Urinary bladder (tissue), 4 donors: ENCODE measurements around the gene RRAGC. TPM values are rescaled to one million over a fixed set of nuclear protein-coding genes. Genes with fewer than 3 reads are reported as not detected.
"Not testable (repeated sequence)": the region's sequence is repeated elsewhere in the genome, so short reads cannot be mapped to it uniquely, and the experiment has no call there.

ENCODE experiments used
- DNase-seq: peaks from one replicate; pipeline ENCODE4 v3.0.0-alpha.2; 2015; ENCODE audit errors: extremely low spot score
- H3K27ac ChIP-seq: one replicate; pipeline ENCODE4 v1.5.1; 2013; ENCODE audit warnings: low read depth, mild to moderate bottlenecking, moderate library complexity
- H3K36me3 ChIP-seq: one replicate; pipeline ENCODE4 v1.6.1; 2013; ENCODE audit warnings: mild to moderate bottlenecking, moderate library complexity; ENCODE audit not compliant: insufficient read depth
- H3K4me1 ChIP-seq: one replicate; pipeline ENCODE4 v1.6.1; 2013; ENCODE audit warnings: mild to moderate bottlenecking, moderate library complexity; ENCODE audit not compliant: insufficient read depth
- H3K4me3 ChIP-seq: one replicate; pipeline ENCODE4 v1.5.1; 2013; ENCODE audit warnings: low read depth, low read length
- WGBS: extraction: QIAGEN DNeasy Blood & Tissue Kit; methylation state at CpG from one replicate; pipeline ENCODE4 v1.1.7; 2013; 5-methylcytosine and 5-hydroxymethylcytosine counted together
- polyA plus RNA-seq: library from polyadenylated mRNA; stranded (reverse); fragments of 200-250 nt; gene quantifications from one replicate; pipeline ENCODE4 v1.2.3, GENCODE V29; 2013
- total RNA-seq: library from RNA; depleted of rRNA; stranded (reverse); fragments of >200 nt; gene quantifications from one replicate; pipeline ENCODE4 v1.2.3, GENCODE V29; 2014
- donor health status: healthy with polysubstance abuse.
- donor health status: healthy.

The RRAGC gene
- total and polyA plus RNA-seq, 2 donors: 25.3 to 29.2 TPM

DNA sequence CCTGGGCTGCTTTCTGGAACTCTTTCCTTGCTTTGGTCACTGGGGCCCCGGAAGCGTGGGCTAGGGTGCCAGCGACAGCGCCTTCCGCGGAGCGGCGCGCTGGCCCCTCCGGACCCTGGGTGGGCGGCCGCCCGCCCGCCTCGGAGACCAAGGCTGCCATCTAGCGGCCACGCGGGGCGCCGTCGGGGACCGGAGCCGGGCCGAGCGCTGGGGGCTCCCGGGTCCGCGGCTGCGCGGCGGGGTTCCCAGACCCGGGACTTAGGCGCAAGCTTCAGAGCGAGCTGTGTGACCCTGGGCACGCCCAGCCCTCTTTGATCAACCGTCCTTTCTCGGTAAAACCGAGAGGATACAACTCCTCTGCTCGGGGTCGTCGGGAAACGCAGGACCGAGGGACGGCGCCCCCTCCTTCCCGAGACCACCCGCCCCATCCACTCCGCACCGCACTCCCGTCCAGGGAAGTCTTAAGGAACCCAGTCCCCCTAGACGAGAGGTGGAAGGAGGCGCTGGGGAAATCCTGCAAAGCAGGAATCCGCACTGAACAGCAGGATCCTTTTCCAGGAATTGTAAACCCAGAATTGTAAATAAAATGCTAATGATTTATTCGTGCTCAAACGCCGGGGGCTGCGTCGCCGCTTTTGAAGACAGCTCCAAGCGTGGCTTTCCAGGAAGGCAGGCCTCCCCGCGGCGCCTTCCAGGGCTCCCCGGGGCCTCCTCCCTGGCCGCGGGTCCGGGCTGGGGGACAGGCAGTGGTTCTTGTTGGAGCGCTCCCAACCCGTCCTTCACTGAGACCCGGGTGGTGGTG, 41.2 kb downstream of the RRAGC start:
- H3K36me3 ChIP-seq: no peaks in the 10 kb centered on the region
- H3K4me3 ChIP-seq: peak overlapping the region; percentile 21
- no peak for DNase-seq
- peaks cover 2% of the 10 kb centered on the region for H3K4me1 ChIP-seq
- WGBS: under 1% methylated on average over 70 of the region's 70 CpGs
- H3K27ac ChIP-seq: no peak overlapping the region

DNA sequence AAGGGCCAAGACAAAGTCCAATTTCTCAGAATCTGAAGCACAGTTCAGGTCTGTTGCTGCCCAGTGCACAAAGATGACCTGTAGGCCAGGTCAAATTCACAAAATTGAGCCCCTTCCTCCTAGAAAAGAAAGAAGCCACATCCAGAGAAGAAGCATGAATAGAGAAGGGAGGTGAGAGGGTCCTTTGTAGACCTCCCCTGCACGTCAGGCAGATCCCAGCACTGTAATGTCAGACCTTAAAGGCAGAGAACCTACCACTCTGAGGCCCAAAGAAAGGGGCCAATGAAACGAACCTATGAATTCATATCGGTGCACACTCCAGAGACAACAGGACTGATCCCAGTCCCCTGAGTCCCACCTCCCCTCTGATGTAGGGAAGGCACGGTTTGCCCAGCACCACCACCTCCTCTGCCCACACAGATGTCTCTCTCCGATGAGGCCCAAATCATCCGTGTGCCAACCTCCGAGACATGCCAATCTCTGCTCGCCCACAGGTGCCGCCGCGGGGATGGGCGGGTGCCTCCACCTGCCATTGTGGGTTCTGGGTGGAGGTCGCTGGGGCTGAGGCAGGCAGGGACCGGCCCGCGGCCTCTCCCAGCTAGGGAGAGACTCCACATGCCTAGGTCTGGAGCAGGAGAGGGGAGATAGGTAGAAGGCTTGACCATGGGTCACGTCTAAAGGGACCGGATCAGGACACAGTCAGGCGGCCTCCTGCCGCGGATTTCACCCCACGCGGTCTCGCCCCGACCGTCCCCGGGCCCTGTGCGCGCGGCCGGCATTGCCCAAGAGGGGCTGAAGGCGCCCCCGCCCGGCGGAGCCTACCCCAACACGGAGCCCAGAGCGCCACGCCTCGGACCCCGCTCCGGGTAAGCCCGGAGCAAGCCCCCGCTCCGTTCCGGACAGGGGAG, 42.1 kb downstream of the RRAGC start:
- H3K4me1 ChIP-seq: peaks cover 2% of the 10 kb centered on the region
- WGBS: 34% methylated on average over 45 of the region's 45 CpGs
- peak overlapping the region; percentile 21 for H3K4me3 ChIP-seq
- no peak for DNase-seq
- no peaks in the 10 kb centered on the region for H3K36me3 ChIP-seq
- H3K27ac ChIP-seq: no peak overlapping the region

DNA sequence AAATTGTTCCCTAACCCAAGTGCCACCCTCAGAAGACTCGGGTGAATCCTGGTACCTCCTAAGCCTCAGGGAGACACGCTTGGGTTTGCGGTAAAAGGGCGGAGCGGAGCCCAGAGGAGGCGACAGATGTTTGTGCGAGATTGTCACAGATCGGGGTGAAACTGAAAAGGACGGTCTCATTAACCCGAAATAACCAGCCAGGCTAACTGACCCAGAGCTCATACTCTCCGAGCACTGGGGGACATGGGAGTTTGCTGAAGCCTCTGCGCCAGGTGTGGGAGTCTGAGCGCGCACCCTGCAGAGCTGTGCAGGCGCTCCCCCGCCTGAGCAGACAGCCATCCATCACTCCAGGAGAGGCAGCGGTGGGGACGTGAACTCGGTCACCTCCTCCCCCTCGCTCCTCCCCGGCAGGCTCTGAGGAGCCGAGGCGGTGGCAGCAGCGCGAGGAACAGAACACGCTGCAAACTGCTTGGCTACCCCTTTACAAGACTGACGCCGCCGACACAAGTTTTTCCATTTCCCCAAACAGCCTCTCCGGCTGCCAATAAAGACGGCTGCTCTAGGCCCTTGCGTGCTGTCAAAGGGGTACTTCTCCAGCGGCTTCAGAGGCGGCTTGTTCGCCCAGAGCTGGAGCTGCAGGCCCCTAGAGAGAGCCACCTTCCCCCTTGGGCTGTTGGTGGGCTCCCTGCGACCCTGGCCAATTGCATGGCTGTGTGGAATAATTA, 43.5 kb downstream of the RRAGC start:
- Histone ChIP-seq H3K4me1 (peaks cover 2% of the 10 kb centered on the region), H3K4me3 (no peak overlapping the region), H3K27ac (no peak overlapping the region), H3K36me3 (no peaks in the 10 kb centered on the region)
- 13% methylated on average over 36 of the region's 36 CpGs for WGBS
- no peak for DNase-seq

DNA sequence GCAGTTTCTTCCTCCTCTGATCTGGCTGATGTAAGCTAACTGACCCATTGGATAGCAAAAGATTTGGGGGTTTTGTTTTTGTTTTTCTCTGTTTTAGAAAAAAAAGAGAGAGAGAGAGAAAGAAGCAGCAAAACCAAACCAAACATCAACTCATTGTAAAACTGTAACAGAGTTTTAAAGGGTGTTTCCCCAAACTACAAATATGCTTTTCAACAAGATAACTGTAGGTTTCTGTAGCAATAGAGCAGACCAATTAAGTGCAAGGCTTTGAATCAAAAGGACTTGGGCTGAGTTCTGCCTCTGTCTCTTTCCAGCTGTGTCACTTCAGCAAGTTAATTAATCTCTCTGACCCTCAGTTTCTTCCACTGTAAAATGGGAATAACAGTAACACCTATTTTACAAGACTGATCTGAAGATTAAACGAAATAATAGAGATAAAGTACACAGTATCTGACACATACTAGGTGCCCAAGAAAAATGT, 44.5 kb downstream of the RRAGC start:
- H3K27ac ChIP-seq: no peak overlapping the region
- DNase-seq: no peak
- H3K36me3 ChIP-seq: no peaks in the 10 kb centered on the region
- peaks cover 2% of the 10 kb centered on the region for H3K4me1 ChIP-seq
- 45% methylated on average over 1 of the region's 1 CpG for WGBS
- H3K4me3 ChIP-seq: no peak overlapping the region

DNA sequence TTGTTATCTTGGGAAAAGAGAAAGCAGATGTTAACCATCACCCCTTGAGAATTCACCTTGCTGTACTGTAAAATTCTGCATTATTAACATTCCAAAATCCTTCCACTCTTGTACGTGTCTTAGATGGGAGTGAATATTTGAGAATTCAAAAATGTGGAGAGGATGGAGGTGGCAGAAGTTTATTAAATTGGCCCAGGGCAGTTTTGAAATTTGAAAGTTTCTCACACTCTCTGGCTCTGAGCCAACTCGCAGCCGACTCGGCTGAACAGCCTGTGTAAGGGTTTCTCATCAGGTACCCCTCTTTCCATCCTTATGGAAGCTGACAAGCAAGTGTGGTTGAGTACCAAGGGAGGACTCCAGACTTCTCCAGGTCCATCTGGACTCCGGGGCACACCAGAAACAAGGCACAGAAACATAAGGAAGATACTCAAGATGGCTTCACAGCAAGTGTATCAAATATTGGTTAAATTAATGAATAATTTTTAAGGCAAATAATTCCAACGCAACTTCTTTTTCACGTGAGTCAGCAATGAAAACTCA, 45.1 kb downstream of the RRAGC start:
- no peak for DNase-seq
- Histone ChIP-seq H3K4me1 (peaks cover 2% of the 10 kb centered on the region), H3K27ac (no peak overlapping the region), H3K4me3 (no peak overlapping the region), H3K36me3 (no peaks in the 10 kb centered on the region)
- WGBS: 52% methylated on average over 7 of the region's 7 CpGs

DNA sequence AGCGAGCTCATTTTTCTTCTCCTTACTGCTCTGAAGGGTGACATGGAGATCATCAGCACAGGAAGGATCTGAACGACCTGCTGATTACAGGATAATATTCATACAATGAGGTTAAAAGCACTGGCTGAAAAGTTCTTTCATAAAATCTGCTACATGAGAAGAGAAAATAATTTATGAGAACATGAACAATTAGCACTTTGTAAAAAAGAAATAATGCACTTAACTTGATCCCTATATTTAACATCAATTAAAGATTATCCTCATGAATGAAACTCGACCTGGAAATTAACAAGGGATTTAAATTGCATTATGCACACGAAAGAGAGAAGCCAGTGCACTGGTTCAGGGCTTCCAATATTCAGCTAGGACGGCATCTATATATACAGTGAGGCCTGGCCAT, 46.6 kb downstream of the RRAGC start:
- H3K4me1 ChIP-seq: no peaks in the 10 kb centered on the region
- WGBS: 39% methylated on average over 5 of the region's 5 CpGs
- no peak overlapping the region for H3K4me3 ChIP-seq
- no peaks in the 10 kb centered on the region for H3K36me3 ChIP-seq
- H3K27ac ChIP-seq: no peak overlapping the region
- no peak for DNase-seq

DNA sequence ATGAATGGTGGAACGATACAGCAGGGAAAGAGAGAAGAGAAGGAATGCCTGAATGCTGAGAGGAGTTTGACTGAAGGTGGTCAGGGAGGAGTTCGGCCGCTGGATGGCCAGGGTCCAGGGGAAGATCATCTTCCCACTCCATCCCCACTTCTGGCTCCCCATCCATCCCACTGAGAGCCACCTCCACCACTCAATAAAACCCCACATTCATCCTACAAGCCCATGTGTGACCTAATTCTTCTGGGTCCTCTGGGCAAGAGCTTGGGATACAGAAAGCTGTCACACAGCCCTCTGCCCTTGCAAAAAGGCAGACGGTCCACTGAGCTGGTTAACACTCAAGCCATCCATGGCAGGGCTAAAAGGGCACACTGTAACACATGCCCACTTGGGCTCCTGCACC, 48.1 kb downstream of the RRAGC start:
- DNase-seq, H3K4me3 ChIP-seq, H3K4me1 ChIP-seq, H3K36me3 ChIP-seq, H3K27ac ChIP-seq: not testable (repeated sequence)
- WGBS: 85% methylated on average over 4 of the region's 4 CpGs

DNA sequence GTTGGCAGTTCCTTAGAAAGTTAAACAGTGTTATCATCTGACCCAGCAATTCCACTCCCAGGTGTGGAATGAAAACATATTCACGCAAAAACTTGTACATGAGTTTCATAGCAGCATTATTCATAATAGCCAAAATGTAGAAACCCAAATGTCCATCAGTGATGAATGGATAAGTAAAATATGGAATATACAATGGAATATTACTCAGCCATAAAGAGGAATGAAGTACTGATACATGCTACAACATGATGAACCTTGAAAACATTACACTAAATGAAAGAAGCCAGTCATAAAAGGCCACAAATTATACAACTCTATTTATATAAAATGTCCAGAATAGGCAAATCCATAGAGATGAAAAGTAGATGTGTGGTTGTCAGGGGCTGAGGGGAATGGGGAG, 53.5 kb downstream of the RRAGC start:
- 92% methylated on average over 1 of the region's 1 CpG for WGBS
- H3K4me3 ChIP-seq: no peak overlapping the region
- H3K4me1 ChIP-seq: peaks cover 4% of the 10 kb centered on the region
- H3K27ac ChIP-seq: no peak overlapping the region
- H3K36me3 ChIP-seq: no peaks in the 10 kb centered on the region
- DNase-seq: no peak

DNA sequence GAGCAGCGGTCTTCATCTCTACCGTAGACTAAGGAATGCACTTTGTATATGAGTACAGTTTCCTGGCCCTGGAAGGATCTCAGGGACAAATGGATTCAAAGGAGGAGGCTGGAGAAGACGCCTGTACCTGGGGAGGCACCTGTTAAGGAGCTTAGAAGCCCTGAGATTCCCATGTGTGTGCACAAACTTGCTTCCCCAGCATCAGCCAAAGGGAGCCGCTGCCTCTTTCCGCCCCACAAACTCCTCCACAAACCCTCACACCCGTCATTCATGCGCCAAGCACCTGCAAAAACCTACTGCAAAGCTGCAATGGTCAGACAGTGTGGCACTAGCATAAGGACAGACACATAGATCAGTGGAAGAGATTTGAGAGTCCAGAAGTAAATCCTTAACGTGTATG, 54.5 kb downstream of the RRAGC start:
- Histone ChIP-seq H3K27ac (no peak overlapping the region), H3K36me3 (no peaks in the 10 kb centered on the region), H3K4me1 (peaks cover 4% of the 10 kb centered on the region), H3K4me3 (no peak overlapping the region)
- 55% methylated on average over 8 of the region's 8 CpGs for WGBS
- DNase-seq: no peak

DNA sequence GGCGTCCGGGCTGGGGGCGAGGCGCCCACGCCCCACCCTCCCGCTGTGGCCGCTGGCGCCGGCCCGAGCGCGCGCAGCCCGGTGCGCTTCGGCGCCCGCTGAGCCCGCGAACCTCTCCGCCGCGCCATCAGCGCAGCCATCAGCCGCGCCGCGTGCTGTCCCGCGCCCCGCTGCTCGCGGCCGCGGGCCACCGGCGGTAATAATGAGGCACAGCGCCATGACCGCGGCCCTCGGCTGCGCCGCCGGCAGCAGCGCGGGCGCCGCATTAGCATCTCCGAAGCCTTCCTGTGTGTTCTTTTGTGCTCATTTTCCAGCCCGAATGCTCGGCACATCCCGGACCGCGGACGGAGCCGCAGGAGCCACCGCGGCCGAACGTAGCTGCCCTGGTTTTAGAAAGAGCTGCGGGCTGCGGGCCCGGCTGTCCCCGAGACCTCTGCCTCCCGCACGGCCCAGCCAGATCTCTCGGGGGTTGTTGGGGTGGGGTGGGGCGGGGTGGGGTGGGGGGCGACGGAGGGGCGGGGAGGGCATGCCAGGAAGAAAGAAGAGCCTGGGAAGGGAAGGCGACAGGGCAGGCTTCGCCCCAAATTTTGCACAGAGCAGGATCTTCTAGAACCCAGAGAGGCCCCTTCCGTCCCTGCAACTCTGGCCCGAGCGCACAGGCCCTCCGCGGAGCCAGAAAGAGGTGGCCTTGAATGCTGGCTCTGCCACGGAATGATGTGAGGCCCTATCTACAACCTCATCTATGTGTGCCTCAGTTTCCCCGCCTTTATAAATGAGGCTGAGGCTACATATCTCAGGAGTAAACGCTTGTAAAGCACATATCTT, 55.3 kb downstream of the RRAGC start:
- Histone ChIP-seq H3K4me3 (peak overlapping the region; percentile 34), H3K4me1 (peaks cover 4% of the 10 kb centered on the region), H3K27ac (no peak overlapping the region), H3K36me3 (no peaks in the 10 kb centered on the region)
- no peak for DNase-seq
- WGBS: 2% methylated on average over 81 of the region's 81 CpGs

DNA sequence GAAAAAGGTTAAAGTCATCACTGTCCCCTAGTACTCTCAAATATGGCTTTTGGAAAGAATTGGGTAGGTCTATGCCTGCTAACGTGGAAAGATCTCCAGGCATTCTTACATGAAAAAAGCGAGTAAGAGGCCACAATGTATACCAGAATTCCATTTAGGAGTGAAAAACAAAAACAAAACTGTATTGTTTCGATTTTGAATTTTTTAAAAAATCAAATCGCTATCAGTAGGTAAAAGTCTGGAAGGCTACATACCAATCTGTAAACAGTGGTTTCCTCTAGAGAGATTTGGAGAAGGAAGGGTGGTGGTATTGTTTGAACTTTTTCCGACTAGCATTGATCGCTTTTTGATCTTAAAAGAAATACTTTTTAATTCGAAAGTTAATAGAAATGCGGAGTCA, 55.9 kb downstream of the RRAGC start:
- peak overlapping the region; percentile 34 for H3K4me3 ChIP-seq
- peaks cover 4% of the 10 kb centered on the region for H3K4me1 ChIP-seq
- H3K36me3 ChIP-seq: no peaks in the 10 kb centered on the region
- 9% methylated on average over 8 of the region's 8 CpGs for WGBS
- no peak for DNase-seq
- no peak overlapping the region for H3K27ac ChIP-seq

DNA sequence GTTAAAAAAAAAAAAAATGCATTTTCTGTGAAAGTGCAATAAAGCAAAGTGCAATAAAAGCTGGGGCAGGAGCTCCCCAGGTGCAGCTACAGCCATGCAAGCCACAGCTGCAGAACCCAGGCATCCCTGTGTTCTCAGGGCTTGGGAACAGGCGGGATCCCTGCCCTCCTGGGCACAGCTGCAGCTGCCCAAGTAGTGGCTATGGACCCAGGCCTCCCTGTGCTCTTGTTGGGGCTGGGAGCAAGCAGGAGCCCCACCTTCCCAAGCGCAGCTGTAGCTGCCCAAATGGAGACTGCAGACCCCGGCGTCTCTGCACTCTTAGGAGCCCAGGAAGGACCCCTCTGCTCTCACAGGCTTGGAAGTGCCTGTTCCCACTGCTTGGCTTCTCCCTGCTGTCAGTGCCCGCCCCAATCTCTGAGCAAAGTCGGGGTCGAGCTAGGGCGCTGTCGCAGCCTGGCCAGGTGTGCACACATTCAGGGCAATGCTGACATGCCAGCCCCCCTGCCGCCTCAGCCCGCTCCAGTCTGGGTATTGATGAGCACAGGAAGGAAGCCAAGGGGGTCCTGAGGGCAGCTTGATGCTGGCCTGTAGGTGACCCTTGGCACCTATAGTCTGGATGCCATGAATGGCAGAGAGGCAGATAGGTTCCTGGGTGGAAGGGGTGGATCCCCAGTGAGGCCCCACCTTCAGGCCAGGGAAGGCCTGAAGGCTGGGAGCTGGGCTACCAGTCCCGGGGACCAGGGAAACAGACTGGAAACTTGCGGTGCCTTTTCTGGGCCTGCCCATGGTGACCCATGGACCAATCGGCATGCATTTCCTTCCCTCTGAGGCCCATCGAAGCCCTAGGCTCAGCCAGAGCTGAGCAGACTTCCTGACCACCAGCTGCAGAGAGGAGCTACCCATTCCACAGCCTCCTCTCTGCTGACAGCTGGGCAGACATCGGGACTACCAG, 58.6 kb downstream of the RRAGC start:
- Histone ChIP-seq H3K36me3 (no peaks in the 10 kb centered on the region), H3K27ac (no peak overlapping the region), H3K4me1 (peaks cover 4% of the 10 kb centered on the region), H3K4me3 (no peak overlapping the region)
- WGBS: 85% methylated on average over 16 of the region's 16 CpGs
- no peak for DNase-seq
